H1 (cell line): ENCODE results near the gene WDR59. TPM values are rescaled to one million over a fixed set of nuclear protein-coding genes. Genes with fewer than 3 reads are reported as not detected.

Experiments
- CBX5 ChIP-seq: fragments of 300-800, 300-1000 bp; sonication (generic); IDR thresholded peaks from 2 replicates; pipeline ENCODE4 v1.7.1; 2016; ENCODE audit warnings: antibody characterized with exemption, low read length, low read depth
- CHD7 ChIP-seq: fragments of 300-600 bp; sonication (generic); IDR thresholded peaks from 2 replicates; pipeline ENCODE4 v1.7.1; 2012; ENCODE audit warnings: low read length, moderate library complexity, mild to moderate bottlenecking, inconsistent platforms; ENCODE audit not compliant: insufficient replicate concordance
- SAP30 ChIP-seq: fragments of 300-600 bp; sonication (generic); IDR thresholded peaks from 2 replicates; pipeline ENCODE4 v1.7.1; 2012; ENCODE audit warnings: low read length, moderate library complexity, mild to moderate bottlenecking, inconsistent platforms; ENCODE audit not compliant: insufficient read depth, insufficient replicate concordance
- SIRT6 ChIP-seq: IDR thresholded peaks from one replicate; pipeline ENCODE4 v1.7.1; 2012; ENCODE audit warnings: low read length, inconsistent platforms
- polyA plus RNA-seq, 7 experiments: library from polyadenylated mRNA; depleted of rRNA in 3 of 7; stranded (reverse) in 5 of 7; unstranded in 2 of 7; fragments of >200 nt in 5 of 7; fragments of 200-250 nt in 2 of 7; gene quantifications; 1 replicate in 5 of 7; 2 replicates in 1 of 7; 4 replicates in 1 of 7; pipeline versions ENCODE4 v1.2.1 to v1.2.3, GENCODE V29; 2011 to 2013; ENCODE audit warnings: missing spikeins in 2 of 7, mixed read lengths in 2 of 7
- total RNA-seq: library from RNA; stranded (reverse); fragmentation: NEBNext Ultra II Directional; extraction: Animal tissue kit (Norgen Biotek cat#: 25700); gene quantifications from 2 replicates; pipeline ENCODE4 v1.2.1, GENCODE V29; 2021

WDR59 gene
- total and polyA plus RNA-seq, 2 of the 8 experiments (the other 6 are each of a cell fraction or from before 2014, with no cell fraction given), result 84.2 to 124 TPM

GRCh38 chr16:75027520-75028300 is 42.8 kb upstream of the WDR59 start (continued):
- TF ChIP-seq CHD7, result no peak
- TF ChIP-seq SAP30, result no peak
- no peak for TF ChIP-seq CBX5
- no peak for TF ChIP-seq SIRT6
- TF ChIP-seq, all 59 proteins: peak for 0
